HG02870 (cell line): ENCODE results near the gene TLCD3B.
"Not testable (repeated sequence)": the region's sequence is repeated elsewhere in the genome, so short reads cannot be mapped to it uniquely, and the experiment has no call there.

Source experiments
- ATAC-seq: cut with Tn5 transposase; IDR thresholded peaks from one replicate; pipeline ENCODE4 v1.9.1; 2021; ENCODE audit warnings: mild to moderate bottlenecking, moderate library complexity; ENCODE audit not compliant: unreplicated experiment

TLCD3B gene

GRCh38 chr16:30063278-30063892 is 32.3 kb upstream of the TLCD3B start:
- ATAC-seq, result no peak

GRCh38 chr16:30060836-30061554 is 29.9 kb upstream of the TLCD3B start:
- no peak for ATAC-seq

GRCh38 chr16:30060346-30060745 is 29.3 kb upstream of the TLCD3B start:
- ATAC-seq, result no peak

DNA sequence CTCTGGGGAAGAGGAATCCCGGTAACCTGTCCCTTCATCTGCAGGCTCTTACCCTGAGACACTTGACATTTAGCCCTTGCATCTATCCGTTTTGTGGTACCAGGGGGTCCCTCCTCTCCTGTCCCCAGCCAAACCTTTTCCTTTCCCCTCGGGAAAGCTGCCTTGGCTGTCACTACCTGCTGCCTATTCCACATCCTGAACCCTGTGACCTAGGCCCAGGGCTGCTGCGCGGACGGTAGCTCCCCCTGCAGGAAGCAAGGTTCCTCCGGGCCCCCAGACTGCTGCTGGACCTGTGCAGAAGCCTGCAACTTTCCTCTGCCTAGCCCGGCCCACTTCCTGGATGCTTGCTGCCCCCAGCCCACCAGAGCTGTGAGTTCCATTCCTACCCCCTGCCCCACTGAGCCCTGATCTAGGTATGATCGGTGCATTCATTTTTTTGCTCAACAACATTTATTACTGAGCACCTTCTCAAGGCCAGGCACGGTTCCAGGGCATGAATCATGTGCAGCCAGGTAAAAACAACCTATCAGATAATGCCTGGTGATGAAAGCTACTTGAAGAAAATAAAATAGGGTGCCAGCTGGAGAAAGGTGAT is 24.0 kb upstream of the TLCD3B start:
- no peak for ATAC-seq

DNA sequence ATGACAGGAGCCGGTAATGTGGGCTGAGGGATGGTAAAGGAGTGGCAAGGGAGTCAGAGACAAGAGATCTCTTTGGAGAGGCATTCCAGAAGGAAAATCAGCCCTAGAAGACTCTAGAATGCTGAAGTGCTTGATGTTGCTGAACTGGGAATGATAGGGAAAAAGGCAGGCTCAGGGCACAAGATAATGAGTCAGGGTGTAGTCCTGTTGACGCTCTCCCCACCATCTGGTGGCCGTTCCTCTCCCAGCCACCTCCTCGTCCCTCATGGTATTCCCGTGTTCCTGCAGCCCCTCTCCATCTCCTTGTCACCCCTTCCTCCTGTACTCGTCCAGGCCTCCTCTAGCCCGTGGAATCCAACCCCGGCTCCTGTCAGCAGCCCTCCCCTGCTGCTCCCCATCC is 23.4 kb upstream of the TLCD3B start:
- no peak for ATAC-seq

DNA sequence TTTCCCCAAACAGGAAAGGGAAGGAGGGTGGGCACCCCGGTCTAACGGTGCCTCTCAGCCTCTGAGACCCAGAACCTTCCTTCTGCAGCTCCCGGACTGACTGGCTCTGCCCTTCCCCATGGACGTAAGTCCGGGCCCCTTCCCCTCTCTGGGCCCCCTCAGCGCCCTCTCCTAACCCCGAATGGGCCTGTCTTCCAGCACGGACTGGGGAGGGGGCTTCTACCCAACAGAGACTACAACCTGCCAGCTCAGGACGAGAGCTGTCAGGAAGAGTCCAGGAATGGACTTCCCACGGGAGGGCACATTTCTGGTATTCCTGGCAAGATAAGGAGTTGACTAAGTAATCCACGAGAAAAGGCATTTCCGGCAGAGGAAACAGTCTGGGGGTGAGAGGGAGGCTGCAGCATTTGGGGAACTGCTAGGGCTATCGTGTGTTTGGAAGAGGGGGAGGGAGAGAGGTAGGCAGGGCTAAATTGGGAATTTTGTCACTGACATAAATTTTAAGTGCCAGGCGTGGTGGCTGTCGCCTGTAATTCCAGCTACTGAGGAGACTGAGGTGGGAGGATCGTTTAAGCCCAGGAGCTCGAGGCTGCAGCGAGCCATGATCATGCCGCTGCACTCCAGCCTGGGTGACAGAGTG is 22.4 kb upstream of the TLCD3B start:
- ATAC-seq, result no peak

GRCh38 chr16:30052671-30053372 is 21.8 kb upstream of the TLCD3B start:
- peak; percentile 76 for ATAC-seq

GRCh38 chr16:30051518-30051917 is 20.4 kb upstream of the TLCD3B start:
- ATAC-seq, result no peak

GRCh38 chr16:30049871-30050270 is 18.8 kb upstream of the TLCD3B start:
- no peak for ATAC-seq

- no peak for ATAC-seq
Measured at GRCh38 chr16:30046588-30046987, 15.5 kb upstream of the TLCD3B start.

- ATAC-seq, result no peak
Measured at GRCh38 chr16:30046178-30046577, 15.1 kb upstream of the TLCD3B start.

DNA sequence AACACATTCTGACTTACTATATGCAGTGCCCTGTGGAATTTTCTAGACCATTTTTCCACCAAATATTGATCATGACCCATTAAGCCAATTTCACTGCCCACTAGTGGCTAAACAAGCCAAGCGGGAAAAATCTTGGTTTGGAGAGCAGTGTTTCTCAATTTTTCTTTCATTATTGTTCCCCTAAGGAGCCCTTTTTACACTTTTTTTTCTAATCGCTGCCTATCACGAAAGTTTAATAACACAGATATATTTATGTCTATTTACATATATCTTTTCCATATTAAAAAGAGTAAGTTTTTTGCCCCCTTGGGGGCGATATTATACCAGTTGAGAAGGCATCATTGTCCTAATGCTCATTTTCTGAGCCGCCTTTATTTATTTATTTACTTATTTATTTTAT is 10.8 kb upstream of the TLCD3B start:
- ATAC-seq, result no peak

GRCh38 chr16:30040690-30041089 is 9.6 kb upstream of the TLCD3B start:
- ATAC-seq, result not testable (repeated sequence)

DNA sequence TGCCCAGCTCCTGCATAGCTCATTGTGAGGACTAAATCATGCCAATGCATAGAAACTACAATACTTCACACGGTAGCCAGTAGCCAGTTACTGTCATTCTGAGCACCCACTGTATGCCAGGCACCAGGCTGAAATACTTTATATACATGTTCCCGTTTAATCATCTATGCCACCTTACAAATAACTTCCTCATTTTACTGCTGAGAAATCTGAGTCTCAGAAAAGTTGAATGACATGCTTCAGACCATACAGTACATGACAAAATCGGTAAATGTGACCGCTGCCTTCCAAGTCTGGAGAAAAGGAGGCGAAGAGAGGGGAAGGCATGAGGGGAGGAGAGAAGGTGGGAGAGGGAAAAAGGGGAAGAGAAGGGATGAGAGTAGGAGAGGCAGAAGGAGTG is 9.2 kb upstream of the TLCD3B start:
- no peak for ATAC-seq

DNA sequence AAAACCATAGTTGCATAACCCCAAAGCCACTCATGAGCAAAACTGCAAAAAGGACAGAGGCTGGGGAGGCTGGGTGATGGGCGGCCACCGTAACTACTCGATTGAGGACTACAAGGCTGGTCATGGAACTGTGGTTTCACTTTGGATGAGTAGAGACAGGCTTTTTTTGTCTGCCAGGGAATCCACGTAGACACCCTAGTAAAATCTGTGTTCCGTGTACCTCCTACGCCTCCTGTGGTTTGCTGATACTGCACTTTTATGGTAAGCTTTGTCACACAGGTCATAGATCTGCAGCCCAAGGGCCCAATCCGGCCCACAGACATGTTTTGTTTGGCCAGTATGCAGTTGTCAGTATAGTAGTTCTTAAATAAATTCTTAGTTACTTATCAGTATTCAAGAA is 2.2 kb upstream of the TLCD3B start:
- no peak for ATAC-seq

- ATAC-seq, result no peak
Measured at GRCh38 chr16:30032083-30032819, 1.2 kb upstream of the TLCD3B start.

DNA sequence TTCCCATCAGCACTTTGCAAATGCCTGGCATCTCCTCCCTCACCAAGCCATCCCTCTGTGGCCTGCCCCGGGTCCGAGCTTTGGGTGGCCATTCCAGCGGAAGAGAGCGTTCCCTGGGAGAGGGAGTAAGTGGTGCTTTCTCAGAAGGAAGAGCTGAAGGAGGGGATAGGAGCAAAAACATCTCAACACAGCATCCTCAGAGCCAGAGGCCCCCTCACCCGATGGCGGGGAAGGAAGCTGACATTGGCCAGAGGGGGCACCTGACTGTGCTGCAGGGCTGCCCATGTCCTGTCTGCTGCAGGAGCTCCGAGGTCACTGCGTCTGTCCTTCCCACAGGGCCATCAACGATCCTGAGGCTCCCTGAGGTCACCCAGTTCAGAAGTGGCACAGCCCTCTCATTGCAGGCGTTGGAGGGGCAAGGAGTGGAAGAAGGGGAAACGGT is 427 bp upstream of the TLCD3B start:
- no peak for ATAC-seq

DNA sequence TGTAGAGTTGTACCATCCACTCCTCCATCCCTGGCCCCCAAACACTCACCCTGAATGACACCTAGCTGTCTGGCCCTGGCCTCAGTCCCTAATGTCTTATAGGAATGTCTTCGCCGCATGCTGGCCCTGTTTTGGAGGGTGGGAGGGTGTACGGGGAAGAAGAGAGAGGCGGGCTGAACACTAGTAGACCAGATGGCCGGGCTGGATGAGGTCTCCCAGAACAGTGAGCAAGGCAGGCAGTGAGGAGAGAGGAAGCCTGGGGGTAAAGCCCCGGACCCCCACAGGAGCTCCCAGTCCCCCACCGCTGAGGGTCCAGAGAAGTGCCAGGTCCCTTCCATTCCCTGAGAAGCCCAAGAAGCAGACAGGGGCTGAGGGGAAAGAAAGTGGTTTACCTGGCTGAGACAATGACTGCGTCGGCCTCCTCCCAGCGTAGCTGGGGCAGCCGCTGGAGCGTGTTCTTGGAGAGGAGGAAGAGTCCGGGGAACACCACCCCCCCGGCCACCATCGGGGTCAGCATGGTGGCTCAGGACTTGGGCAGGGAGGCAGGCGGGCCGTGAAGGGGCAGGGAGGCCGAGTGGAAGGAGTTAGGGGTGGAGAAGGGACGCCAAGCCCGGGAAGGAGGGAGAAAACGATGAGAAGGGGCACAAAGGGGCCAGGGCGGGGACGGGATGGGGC is 923 bp downstream of the TLCD3B start:
- no peak for ATAC-seq

- ATAC-seq, result no peak
Measured at GRCh38 chr16:30028438-30029076, 2.5 kb downstream of the TLCD3B start.
